DMS53 treated with DMSO at 0.1 percent for 48 hours (cell line): ENCODE results near the gene TXNDC16.
"Not testable (repeated sequence)": the region's sequence is repeated elsewhere in the genome, so short reads cannot be mapped to it uniquely, and the experiment has no call there.

ENCODE experiments used
- DNase-seq: peaks from one replicate; lab custom pipeline; 2025; ENCODE audit not compliant: unreplicated experiment; lab: John Stamatoyannopoulos, UW

Gene TXNDC16, protein sequence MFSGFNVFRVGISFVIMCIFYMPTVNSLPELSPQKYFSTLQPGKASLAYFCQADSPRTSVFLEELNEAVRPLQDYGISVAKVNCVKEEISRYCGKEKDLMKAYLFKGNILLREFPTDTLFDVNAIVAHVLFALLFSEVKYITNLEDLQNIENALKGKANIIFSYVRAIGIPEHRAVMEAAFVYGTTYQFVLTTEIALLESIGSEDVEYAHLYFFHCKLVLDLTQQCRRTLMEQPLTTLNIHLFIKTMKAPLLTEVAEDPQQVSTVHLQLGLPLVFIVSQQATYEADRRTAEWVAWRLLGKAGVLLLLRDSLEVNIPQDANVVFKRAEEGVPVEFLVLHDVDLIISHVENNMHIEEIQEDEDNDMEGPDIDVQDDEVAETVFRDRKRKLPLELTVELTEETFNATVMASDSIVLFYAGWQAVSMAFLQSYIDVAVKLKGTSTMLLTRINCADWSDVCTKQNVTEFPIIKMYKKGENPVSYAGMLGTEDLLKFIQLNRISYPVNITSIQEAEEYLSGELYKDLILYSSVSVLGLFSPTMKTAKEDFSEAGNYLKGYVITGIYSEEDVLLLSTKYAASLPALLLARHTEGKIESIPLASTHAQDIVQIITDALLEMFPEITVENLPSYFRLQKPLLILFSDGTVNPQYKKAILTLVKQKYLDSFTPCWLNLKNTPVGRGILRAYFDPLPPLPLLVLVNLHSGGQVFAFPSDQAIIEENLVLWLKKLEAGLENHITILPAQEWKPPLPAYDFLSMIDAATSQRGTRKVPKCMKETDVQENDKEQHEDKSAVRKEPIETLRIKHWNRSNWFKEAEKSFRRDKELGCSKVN

DNA sequence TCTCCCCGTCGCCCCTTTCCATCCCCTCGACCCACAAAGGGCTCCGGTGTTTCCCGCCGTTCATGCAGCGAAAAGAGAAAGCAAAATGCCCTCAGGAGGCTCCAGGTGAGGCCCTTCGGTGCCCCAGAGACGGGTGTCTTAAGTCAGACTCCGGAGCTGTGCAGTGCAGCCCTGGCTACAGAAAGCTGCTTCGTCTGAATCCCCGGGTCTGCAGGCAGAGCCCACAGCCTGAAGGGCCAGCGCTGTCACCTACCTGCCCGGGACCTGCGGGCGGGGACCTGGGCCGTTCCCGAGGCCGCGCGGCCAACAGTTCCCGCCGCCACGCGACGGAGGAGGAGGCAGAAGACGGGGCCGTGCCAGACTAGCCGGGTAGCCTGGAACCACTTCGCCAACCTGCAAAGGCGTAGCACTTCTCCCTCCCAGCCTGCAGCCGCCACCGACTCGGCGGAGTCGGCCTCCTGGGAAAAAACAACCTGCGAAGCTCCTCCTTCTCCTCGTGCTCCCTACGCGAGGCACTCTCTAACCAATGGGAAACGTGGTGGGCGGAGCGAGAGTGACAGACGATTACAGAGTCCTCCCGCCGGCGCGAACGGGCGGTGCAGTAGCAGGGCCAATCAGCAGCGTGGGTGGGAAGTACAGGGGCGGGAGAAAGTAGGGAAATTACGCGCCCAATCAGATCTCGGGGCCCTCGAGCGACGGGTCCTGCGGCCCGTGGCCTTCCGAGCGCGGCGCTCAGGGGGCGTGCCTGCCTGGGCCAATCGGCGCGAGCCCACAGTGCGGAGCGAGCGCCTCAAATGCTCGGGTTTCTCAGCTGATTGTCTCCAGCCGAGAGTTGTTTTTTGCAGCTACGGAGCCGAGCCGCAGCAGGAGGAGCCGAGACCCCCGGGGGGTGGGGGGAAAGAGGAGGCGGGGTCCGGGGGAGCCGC, at the start of gene TXNDC16, which contains the start of gene GPR137C:
Gene TXNDC16, minus strand, starts transcription at position 443 of the 926 bp plus-strand sequence. CDS start 8,948 bp downstream, outside the sequence.
Gene GPR137C, plus strand, starts transcription at position 774 of the 926 bp plus-strand sequence. CDS start 312 bp downstream, outside the sequence.
- DNase-seq, result peak; percentile 95

DNA sequence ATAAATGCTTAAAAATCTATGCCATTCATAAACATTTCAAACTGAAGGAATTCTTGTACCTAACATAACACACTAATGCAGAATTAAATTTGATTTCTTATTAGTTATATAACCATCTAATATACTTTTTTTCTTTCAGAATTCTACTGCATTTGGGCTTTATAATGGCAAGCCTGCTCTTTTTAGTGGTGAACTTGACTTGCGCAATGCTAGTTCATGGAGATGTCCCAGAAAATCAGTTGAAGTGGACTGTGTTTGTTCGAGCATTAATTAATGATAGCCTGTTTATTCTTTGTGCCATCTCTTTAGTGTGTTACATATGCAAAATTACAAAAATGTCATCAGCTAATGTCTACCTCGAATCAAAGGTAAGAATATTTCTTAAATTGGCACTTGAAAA, 47.7 kb upstream of the TXNDC16 start:
- no peak for DNase-seq

DNA sequence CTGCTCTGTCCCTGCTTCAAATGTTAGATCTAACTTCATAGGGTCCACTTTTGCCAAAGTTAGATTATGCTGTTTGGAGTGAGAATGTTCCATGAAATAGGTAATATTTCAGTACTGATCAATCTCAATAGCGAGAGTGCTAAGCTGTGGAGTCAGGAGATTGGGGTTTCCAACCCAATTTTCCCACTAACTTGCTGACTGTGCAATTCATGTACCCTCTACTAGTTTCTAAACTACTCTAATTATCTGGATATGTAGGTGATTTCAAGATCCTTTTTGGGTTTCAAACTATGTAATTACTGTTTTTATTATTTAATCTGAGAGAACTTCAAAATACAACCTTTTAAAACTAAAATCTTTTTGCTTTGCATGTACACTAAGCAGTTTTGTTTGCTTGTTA, 46.3 kb upstream of the TXNDC16 start:
- DNase-seq, result no peak

DNA sequence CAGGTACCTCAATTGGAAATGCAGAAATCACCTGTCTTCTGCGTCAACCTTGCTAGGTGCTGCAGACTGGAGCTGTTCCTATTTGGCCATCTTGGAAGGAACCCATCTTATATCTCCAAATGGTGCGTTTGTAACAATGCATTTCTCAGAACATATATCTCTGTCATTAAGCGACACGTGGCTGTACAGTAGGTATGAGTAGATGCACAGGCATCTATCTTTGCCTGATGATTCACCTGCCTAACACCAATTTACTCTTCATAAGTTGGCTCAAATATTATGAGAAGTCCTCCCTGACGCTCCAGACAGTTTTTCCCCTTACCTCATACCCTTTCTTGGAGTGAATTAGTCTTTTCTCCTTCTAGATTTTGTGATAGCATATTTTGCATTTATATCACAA, 44.6 kb upstream of the TXNDC16 start:
- DNase-seq, result no peak

DNA sequence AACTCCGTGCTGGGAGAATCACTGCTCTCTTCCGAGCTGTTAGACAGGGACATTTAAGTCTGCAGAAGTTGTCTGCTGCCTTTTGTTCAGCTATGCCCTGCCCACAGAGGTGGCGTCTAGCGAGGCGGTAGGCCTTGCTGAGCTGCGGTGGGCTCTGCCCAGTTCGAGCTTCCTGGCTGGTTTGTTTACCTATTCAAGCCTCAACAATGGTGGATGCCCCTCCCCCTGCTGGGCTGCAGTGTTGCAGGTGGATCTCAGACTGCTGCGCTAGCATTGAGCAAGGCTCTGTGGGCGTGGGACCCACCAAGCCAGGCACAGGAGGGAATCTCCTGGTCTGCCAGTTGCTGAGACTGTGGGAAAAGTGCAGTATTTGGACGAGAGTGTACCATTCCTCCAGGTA, 44.0 kb upstream of the TXNDC16 start:
- DNase-seq, result no peak

DNA sequence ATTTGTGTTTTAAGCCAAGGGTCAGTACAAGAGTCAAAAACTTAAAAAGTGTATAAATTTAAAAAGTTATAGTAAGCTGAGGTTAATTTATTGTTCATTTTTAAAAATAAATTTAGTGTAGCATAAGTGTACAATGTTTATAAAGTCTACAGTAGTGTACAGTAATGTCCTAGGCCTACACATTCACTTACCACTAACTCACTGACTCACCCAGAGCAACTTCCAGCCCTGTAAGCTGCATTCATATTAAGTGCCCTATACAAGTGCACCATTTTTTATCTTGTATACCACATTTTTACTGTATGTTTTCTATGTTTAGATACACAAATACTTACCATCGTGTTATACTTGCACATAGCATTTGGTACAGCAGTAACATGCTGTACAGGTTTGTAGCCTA, 38.0 kb upstream of the TXNDC16 start:
- DNase-seq, result no peak

DNA sequence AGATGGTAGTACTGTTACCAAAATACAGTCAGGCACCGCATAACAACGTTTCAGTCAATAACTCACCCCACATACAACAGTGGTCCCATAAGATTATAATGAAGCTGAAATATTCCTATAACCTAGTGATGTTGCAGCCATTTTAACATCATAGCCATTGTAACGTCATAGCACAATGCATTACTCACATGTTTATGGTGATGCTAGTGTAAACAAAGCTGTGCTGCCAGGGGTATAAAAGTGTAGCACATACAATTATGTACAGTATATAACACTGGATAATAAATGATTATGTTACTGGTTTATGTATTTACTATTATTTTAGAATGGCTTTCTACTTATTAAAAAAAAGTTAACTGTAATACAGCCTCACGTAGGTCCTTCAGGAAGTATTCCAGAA, 37.3 kb upstream of the TXNDC16 start:
- no peak for DNase-seq

DNA sequence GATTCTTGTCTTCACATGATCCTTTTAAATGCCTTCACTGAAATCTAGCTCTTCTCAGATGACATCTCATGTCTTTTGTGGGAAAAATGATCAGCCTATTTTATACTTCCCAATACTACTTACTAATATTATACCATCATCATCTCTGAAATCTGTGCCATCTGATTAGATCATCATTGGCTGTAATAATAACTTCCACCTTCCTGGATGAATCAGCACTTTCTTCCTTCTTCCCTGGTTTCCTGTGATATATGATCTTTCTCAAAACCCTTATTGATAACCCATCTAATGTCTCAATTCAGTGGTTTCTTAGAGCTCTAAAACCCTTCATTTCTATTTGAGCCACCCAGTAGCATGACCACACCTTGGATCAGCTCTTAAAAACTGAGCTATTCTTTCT, 31.2 kb upstream of the TXNDC16 start:
- DNase-seq, result no peak

DNA sequence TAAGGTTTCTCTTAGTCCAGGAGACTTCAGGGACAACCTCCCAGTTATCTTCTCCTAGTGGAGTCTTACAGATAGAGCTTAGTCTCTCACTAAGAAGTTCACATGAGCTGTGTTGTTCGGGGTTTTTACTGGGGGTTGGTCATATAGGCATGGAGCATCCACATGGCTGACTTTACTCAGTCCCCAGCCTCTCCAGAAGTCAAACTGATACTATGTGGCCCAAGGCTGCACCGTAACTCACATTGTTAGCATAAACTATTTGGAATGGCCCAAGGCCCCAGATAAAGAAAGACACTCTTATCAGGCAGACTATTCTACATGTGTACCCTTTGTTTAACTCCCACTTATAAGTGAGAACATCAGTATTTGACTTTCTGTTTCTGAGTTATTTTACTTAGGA, 23.6 kb upstream of the TXNDC16 start:
- DNase-seq, result no peak

DNA sequence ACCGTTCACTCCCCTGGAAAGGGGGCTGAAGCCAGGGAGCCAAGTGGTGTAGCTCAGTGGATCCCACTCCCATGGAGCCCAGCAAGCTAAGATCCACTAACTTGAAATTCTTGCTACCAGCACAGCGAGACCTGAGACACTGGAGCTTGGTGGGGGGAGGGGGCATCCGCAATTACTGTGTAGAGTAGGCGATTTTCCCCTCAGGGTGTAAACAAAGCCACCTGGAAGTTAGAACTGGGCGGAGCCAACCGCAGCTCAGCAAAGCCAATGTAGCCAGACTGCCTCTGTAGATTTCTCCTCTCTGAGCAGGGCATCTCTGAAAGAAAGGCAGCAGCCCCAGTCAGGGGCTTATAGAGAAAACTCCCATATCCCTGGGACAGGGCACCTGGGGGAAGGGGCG, 16.1 kb upstream of the TXNDC16 start:
- DNase-seq, result not testable (repeated sequence)

DNA sequence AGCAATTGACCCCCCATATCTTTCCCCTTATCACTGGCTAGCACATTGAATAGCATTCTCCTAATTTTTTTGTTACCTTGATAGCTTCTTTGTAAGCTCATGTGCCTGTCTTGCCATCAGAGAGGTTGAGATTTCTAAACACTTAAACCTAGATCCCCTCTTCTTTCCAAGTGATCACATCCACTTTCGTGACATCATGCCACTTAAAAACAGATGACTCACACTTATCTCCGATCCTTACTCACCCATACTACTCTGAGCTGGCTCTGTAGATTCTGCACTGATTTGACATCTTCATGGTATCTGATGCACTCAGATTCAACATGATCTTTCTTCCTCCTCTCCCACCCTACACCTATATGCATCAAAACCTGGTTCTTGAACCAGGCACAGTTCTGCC, 10.8 kb upstream of the TXNDC16 start:
- peak; percentile 42 for DNase-seq

DNA sequence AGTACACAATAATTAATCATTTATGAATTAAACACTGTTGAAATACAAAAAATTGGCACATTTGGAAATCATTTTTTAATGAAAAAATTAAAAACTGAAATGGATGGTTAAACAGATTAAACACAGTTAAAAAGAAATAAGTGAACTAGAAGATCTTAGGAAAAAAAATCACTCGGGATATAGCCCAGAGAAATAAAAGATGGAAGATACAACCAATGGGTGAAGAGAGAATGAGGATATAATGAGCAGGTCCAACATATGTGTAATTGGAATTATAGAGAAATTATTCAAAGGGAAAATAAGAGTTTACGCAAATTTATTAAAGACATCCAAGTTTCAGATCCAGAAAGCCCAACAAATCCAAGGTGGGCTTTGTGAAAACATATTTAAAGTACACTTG, 6.4 kb upstream of the TXNDC16 start:
- no peak for DNase-seq

DNA sequence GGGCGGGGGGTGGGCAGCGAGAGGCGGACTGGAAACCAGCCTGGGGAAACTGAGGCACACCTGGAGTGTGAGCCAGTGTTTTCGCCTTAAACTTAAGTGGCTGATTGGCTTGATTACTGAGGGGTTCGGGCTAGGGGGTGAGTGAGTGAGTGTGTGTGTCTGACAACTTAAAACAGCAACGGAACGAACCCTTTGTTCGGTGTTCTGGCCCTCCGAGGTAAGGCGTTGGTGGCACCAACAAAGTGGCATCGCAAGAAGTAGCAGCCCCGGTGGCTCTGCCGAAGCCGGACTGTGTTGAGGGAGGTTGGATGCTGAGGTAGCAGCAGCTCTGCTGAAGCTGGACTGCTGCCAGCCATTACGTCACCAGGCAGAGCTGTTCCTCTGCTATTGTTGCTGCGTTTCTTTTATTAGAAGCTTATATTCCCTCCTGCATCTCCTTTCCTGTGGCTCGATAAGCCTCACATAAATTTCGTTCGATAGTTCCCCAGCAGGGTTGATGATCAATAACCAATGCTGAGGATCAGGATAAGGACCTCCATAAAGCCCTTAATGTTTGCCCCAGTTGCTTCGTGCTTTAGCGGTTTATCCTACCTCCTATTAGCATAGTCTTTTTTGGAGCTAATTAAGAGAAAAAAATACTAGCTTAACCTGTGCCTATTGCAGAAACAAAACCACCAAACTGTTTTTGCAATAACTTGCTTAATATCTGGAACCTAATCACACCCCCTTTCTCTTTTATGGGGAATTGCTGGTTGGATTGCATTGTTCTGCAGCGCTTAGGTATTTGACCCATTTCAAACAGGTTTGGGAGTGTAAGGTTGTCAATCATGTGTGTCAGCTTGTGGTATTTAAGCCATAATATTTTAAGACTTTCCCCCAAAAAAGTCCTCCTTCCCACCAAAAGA, 1.6 kb upstream of the TXNDC16 start:
- peak; percentile 73 for DNase-seq

DNA sequence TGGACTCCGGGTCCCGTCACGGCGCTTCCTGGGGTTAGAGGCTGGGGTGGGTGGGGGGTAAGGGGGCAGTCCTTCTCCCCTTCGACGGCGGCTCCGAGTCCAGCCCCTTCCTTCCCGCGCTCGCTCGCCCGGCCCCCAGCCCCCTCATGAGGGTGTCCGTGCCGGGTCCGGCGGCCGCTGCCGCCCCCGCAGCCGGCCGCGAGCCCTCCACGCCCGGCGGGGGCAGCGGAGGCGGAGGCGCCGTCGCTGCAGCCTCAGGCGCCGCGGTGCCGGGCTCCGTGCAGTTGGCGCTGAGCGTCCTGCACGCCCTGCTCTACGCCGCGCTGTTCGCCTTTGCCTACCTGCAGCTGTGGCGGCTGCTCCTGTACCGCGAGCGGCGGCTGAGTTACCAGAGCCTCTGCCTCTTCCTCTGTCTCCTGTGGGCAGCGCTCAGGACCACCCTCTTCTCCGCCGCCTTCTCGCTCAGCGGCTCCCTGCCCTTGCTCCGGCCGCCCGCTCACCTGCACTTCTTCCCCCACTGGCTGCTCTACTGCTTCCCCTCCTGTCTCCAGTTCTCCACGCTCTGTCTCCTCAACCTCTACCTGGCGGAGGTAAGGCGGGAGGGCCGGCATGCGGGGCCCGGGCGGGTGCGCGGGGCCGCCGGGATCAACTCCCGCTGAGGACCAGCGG, 831 bp upstream of the TXNDC16 start:
- DNase-seq, result peak; percentile 27

DNA sequence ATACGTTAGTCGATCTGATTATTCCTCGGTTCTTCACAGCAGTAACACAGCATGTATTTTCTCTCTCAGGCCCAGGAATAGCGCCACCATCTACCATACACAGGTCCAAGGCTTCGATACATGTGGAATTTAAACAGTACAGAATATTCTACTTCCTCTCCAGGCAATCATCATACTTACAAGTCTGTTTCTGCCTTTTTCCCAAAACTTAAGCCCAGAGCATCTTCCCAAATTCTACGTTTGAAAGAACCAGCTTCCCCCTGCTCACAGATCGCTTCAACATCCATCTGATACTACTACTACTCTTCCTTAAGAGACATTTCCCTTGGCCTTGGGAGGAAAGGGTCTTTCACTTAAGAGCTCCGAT, 626 bp downstream of the TXNDC16 start:
- DNase-seq, result peak; percentile 23

DNA sequence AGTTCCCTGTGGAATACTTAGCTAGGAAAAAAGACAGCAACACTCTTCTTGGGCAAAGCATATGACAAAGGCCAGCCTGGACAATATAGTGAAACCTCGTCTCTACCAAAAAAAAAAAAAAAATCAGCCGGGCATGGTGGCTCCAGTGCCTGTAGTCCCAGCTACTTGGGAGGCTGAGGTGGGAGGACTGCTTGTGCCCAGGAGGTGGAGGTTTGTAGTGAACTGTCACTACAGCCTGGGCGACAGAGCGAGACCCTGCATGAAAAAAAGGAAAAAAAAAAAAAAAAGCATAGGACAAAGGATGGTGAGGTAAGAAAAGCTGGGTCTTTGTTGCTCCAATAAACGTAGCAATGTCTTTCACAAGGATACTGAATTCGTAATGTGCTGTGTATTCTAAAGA, 1.1 kb downstream of the TXNDC16 start:
- DNase-seq, result no peak

DNA sequence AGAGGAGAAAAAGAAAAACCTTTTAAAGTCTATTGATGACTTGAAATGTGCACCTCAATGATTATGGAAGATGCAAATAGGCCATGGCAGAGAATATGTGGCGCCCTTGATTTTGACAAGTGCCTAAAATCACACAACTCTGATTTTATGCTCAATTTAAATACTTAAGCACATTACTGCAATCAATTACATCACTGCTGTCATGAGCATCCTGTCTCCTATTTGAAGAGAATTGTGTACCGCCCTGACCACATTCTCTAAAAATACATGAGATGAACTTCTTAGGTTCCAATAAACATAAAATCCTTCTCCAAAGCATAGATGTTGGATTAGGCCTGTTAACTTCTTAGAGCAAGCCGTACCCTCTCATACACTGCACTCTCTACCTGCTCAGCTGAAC, 1.6 kb downstream of the TXNDC16 start:
- no peak for DNase-seq

DNA sequence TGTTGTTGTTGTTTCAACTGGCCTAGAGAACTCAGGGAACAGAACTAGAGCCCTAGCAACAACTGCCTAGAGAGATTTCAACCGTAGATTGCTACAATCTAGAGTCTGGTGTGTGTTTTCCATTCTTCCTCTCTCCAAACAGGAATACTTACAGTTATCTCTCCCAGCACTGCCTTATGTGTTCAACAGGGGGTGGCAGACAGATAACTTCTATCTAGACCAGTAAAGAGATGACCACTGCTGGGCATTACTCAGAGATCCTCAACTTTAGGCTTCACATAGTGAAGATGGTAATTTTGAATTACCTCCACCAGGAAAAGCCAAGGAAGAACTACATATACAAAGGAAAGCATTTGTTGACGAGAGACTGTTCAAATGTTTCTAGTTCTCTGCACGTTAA, 4.8 kb downstream of the TXNDC16 start:
- DNase-seq, result no peak

DNA sequence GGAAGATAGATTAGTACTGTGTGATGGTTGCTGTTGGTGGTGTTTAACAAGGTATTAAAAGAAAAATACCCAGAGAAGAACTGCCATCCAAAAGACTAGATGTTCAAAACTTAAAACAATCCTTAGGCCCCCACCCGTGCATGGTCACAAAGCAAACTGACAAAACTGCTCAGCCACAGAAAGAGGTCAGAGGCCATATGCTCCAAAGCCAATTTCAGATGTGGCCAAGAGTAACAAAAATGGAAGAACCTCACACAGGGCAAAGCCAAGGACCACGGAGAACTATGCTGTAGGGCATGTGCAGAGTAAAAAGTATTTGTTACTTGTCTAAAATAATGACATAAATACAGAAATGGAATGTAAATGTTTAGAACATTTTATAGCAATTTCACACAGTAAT, 5.3 kb downstream of the TXNDC16 start:
- DNase-seq, result no peak

DNA sequence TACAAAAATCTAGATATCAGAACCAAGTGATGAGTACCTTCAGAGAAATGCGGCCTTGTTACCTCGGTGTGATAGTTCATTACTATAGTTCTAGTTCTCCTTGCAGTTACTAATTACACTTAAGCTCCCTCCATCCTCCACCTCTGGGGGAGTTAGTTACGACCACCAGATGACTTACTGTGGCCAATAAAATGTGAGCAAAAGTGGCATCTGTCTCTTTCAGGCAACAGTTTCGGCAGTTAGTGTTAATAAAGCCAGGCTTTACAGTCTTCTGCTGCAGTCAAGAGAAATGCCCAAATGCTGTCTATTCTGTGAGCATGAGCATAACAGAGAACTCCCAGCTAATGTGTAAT, 6.0 kb downstream of the TXNDC16 start:
- no peak for DNase-seq
